Bronchial epithelial cell (primary cell): ENCODE results near the gene CEP83. TPM values are rescaled to one million over a fixed set of nuclear protein-coding genes. Genes with fewer than 3 reads are reported as not detected.

ENCODE experiments used
- DNase-seq: peaks from one replicate; pipeline ENCODE4 v3.0.0-alpha.2; 2010; ENCODE audit warnings: low read depth
- FAIRE-seq: peaks from 2 replicates; lab custom pipeline; 2011; peaks lifted over from hg19 to GRCh38; lab: Jason Lieb, UNC
- H3K27me3 ChIP-seq: 2 replicates; pipeline ENCODE4 v1.5.1; 2011; ENCODE audit warnings: low read length; ENCODE audit not compliant: control insufficient read depth, insufficient read depth
- H3K36me3 ChIP-seq: 2 replicates; pipeline ENCODE4 v1.5.1; 2011; ENCODE audit warnings: low read length; ENCODE audit not compliant: control insufficient read depth, insufficient read depth
- H3K4me3 ChIP-seq: 2 replicates; pipeline ENCODE4 v1.5.1; 2011; ENCODE audit warnings: mild to moderate bottlenecking, low read depth, low read length, control low read depth
- total RNA-seq: library from RNA; depleted of rRNA; stranded (reverse); fragments of >200 nt; gene quantifications from 2 replicates; pipeline ENCODE4 v1.2.1, GENCODE V29; 2014
- TF ChIP-seq, protein P1 (sequence below): IDR thresholded peaks from 2 replicates; pipeline ENCODE4 v1.5.1; 2011; ENCODE audit warnings: mild to moderate bottlenecking, moderate library complexity, low read length, control low read depth, inconsistent platforms; ENCODE audit not compliant: insufficient read depth, severe bottlenecking

CEP83 gene
- total RNA-seq, 1 donor from 2014 or later = 9.7 TPM

DNA sequence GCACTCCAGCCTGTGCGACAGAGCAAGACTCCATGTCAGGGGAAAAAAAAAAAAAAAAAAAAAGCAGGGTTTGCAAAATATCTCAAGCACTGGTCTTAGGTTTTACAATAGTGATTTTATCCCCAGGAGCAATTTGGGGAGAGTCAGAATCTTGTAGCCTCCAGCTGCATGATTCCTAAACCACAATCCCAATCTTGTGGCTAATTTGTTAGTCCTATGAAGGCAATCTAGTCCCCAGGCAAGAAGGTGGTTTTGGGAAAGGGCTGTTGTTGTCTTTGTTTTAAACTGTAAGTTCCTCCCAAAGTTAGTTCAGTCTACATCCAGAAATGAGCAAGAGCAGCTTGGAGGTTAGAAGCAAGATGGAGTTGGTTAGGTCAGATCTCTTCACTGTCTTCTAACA is 175.6 kb downstream of the CEP83 start:
- TF ChIP-seq, protein P1, sequence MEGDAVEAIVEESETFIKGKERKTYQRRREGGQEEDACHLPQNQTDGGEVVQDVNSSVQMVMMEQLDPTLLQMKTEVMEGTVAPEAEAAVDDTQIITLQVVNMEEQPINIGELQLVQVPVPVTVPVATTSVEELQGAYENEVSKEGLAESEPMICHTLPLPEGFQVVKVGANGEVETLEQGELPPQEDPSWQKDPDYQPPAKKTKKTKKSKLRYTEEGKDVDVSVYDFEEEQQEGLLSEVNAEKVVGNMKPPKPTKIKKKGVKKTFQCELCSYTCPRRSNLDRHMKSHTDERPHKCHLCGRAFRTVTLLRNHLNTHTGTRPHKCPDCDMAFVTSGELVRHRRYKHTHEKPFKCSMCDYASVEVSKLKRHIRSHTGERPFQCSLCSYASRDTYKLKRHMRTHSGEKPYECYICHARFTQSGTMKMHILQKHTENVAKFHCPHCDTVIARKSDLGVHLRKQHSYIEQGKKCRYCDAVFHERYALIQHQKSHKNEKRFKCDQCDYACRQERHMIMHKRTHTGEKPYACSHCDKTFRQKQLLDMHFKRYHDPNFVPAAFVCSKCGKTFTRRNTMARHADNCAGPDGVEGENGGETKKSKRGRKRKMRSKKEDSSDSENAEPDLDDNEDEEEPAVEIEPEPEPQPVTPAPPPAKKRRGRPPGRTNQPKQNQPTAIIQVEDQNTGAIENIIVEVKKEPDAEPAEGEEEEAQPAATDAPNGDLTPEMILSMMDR = no peak
- Histone ChIP-seq H3K27me3 (no peaks in the 10 kb centered on the region), H3K36me3 (no peaks in the 10 kb centered on the region), H3K4me3 (no peak overlapping the region)
- FAIRE-seq = no peak
- DNase-seq = no peak

DNA sequence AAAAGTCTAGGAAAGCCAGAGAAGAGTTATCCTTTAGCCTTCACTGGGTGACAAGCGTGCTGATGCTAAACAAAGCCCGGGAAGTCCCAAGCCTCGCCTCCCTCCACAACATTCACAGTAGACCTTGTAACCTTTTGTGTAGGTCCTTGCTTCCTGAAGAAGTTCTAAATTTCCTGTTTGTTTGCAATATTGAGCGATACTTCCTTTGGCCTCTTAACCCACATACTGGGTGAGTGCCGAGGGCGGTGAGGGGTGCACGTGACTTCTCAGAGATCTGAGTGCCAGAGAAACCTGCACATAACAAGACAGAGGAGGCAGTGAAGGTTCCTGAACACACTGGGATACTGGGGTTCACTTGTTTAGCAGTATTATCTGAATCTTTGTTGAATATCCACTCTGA is 177.0 kb downstream of the CEP83 start:
- H3K27me3 ChIP-seq = no peaks in the 10 kb centered on the region
- TF ChIP-seq, protein P1 = no peak
- H3K36me3 ChIP-seq = no peaks in the 10 kb centered on the region
- DNase-seq = peak; percentile 10
- FAIRE-seq = no peak
- no peak overlapping the region for H3K4me3 ChIP-seq

DNA sequence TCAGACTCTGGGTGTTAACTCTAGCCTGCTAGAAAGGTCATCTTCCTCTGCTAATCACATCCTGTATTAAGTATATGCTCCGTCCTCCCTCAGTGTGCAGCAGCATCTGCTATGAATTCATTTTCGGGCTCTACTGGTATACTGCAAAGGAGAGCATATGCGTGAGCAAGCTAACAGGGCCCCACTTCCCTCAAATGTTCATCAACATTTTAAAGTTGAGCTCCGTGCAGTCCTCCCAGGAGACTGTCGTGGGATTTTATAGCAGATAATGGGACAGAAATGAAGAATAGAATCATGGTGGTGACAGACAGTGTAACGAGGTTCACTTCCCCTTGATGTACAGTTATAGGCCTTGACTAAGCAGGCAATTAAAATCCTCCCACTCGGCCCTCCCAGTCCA is 179.6 kb downstream of the CEP83 start:
- Histone ChIP-seq H3K36me3 (no peaks in the 10 kb centered on the region), H3K27me3 (no peaks in the 10 kb centered on the region), H3K4me3 (no peak overlapping the region)
- DNase-seq (no peak), FAIRE-seq (no peak)
- TF ChIP-seq, protein P1 = no peak

DNA sequence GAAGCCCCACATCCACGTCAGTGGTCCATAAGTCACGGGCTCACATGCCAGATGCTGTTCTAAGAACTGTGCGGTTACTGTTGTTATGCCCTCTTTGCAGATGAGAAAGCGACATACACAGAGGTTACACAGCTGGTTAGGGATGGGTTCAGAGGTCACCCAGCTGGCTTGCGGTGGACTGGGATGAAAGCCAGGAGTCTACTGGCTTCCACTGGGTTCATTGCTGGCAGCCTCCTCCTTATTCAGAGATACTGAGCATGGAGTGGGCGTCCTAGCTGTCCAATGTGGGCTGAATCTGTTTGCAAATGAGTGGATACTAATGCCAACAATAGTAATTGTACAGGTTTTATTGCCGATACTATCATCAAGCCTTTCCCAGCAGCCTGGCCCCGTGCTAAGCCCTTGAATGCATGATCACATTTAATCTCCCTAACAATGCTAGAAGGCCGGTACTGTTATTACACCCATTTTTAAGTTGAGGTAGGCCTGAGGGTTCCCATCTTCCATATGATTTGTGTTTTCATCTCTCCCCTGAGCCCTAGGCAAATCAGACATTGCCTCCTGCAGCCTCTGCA is 182.2 kb downstream of the CEP83 start:
- Histone ChIP-seq H3K27me3 (no peaks in the 10 kb centered on the region), H3K4me3 (no peak overlapping the region), H3K36me3 (no peaks in the 10 kb centered on the region)
- no peak for DNase-seq
- TF ChIP-seq, protein P1 = no peak
- FAIRE-seq = no peak

DNA sequence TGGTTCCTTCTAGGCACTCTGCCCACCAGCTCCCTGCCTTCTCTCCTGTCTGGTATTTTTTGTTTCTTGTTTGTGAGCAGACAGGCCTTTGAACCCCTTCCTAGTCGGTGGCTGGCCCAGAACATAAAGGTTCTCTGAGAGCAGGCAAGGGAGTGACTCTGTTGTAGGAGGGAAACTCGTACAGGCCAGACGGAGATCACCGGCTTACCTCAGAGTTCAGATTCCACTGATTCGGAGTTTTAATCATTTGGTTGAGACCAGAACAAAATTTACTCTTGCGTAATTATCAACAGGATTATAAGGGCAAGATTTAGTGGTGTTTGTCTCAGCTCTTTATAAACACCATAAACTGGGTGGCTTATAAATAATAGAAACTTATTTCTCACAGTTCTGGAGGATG is 182.9 kb downstream of the CEP83 start:
- H3K27me3 ChIP-seq = no peaks in the 10 kb centered on the region
- H3K36me3 ChIP-seq = no peaks in the 10 kb centered on the region
- no peak overlapping the region for H3K4me3 ChIP-seq
- TF ChIP-seq, protein P1 = no peak
- DNase-seq (no peak), FAIRE-seq (no peak)

DNA sequence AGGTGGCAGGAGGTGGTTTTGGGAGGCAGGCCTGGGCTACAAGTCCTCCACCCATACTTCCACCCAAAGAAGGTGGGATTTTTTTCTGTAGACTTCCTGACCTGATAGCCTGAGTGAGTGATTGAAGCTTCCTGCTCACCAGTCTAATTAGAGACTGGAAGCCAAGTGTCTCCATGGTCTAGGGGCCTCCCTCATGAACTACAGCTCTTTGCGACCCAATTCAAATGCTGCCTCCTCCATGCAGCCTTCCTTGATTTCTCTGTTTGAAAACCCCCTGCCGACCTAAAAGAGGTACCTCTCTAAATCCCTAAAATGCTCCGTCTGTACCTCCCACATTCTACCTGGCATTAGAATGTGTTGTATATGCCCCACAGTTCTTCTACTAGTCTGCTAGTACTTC is 186.4 kb downstream of the CEP83 start:
- FAIRE-seq = no peak
- TF ChIP-seq, protein P1 = no peak
- H3K27me3 ChIP-seq = no peaks in the 10 kb centered on the region
- no peaks in the 10 kb centered on the region for H3K36me3 ChIP-seq
- no peak overlapping the region for H3K4me3 ChIP-seq
- DNase-seq = no peak
